Hepatic stellate cell (primary cell): ENCODE data around the gene ANK2.
A peak's percentile ranks its signal among the peaks of the same experiment; 100 is the strongest.

Experiments
- DNase-seq: peaks from one replicate; pipeline ENCODE4 v3.0.0; 2011; ENCODE audit warnings: low spot score

ANK2 gene

GRCh38 chr4:113290666-113291065 is 241.2 kb downstream of the ANK2 start:
- DNase-seq = no peak

- DNase-seq = no peak
Observed at GRCh38 chr4:113292371-113293042, 243.1 kb downstream of the ANK2 start.

GRCh38 chr4:113293043-113293560 is 243.6 kb downstream of the ANK2 start:
- DNase-seq = peak; percentile 15

- no peak for DNase-seq
Observed at GRCh38 chr4:113293674-113294073, 244.2 kb downstream of the ANK2 start.

- no peak for DNase-seq
Observed at GRCh38 chr4:113294908-113295307, 245.5 kb downstream of the ANK2 start.

GRCh38 chr4:113300471-113300928 is 251.0 kb downstream of the ANK2 start:
- peak; percentile 16 for DNase-seq

- DNase-seq = no peak
Observed at GRCh38 chr4:113302051-113302450, 252.6 kb downstream of the ANK2 start.

- DNase-seq = no peak
Observed at GRCh38 chr4:113303315-113303714, 253.9 kb downstream of the ANK2 start.

GRCh38 chr4:113311047-113311446 is 261.6 kb downstream of the ANK2 start:
- DNase-seq = no peak

- DNase-seq = no peak
Observed at GRCh38 chr4:113312529-113312928, 263.1 kb downstream of the ANK2 start.

- DNase-seq = no peak
Observed at GRCh38 chr4:113314426-113314825, 265.0 kb downstream of the ANK2 start.

- DNase-seq = no peak
Observed at GRCh38 chr4:113316879-113317278, 267.4 kb downstream of the ANK2 start.

- no peak for DNase-seq
Observed at GRCh38 chr4:113317523-113317922, 268.1 kb downstream of the ANK2 start.

GRCh38 chr4:113322736-113323135 is 273.3 kb downstream of the ANK2 start:
- no peak for DNase-seq

- DNase-seq = no peak
Observed at GRCh38 chr4:113325876-113326615, 276.6 kb downstream of the ANK2 start.

- no peak for DNase-seq
Observed at GRCh38 chr4:113327494-113327893, 278.0 kb downstream of the ANK2 start.

GRCh38 chr4:113328514-113328913 is 279.1 kb downstream of the ANK2 start:
- no peak for DNase-seq

GRCh38 chr4:113330200-113330599 is 280.7 kb downstream of the ANK2 start:
- no peak for DNase-seq

- no peak for DNase-seq
Observed at GRCh38 chr4:113331811-113332210, 282.4 kb downstream of the ANK2 start.

GRCh38 chr4:113332701-113333100 is 283.2 kb downstream of the ANK2 start:
- no peak for DNase-seq

- DNase-seq = no peak
Observed at GRCh38 chr4:113335746-113336145, 286.3 kb downstream of the ANK2 start.

GRCh38 chr4:113336556-113336955 is 287.1 kb downstream of the ANK2 start:
- DNase-seq = no peak

GRCh38 chr4:113339430-113339813 is 290.0 kb downstream of the ANK2 start:
- no peak for DNase-seq
